H9 (cell line): ENCODE measurements around the gene SIPA1L3. TPM values are rescaled to one million over a fixed set of nuclear protein-coding genes. Genes with fewer than 3 reads are reported as not detected.

Experiments used
- DNase-seq: peaks from one replicate; pipeline ENCODE4 v3.0.0-alpha.2; 2017
- H2AFZ ChIP-seq: one replicate; pipeline ENCODE4 v1.6.1; 2013; ENCODE audit warnings: mild to moderate bottlenecking, low read length, control low read depth, moderate library complexity
- H2AK5ac ChIP-seq: 2 replicates; pipeline ENCODE4 v1.6.1; 2013; ENCODE audit warnings: low read length, control low read depth, mixed read lengths; ENCODE audit not compliant: insufficient read length
- H2BK120ac ChIP-seq: one replicate; pipeline ENCODE4 v1.6.1; 2013; ENCODE audit warnings: low read depth, mild to moderate bottlenecking, low read length, control low read depth, inconsistent platforms; ENCODE audit not compliant: poor library complexity, severe bottlenecking
- H2BK12ac ChIP-seq: 2 replicates; pipeline ENCODE4 v1.6.1; 2013; ENCODE audit warnings: low read length, control low read depth, mixed read lengths, low read depth; ENCODE audit not compliant: insufficient read length
- H2BK15ac ChIP-seq: 2 replicates; pipeline ENCODE4 v1.6.1; 2013; ENCODE audit warnings: low read depth, low read length, control low read depth
- H2BK20ac ChIP-seq: one replicate; pipeline ENCODE4 v1.6.1; 2013; ENCODE audit warnings: low read depth, mild to moderate bottlenecking, low read length, control low read depth, inconsistent platforms; ENCODE audit not compliant: poor library complexity, severe bottlenecking
- H2BK5ac ChIP-seq: 2 replicates; pipeline ENCODE4 v1.6.1; 2013; ENCODE audit warnings: low read length, control low read depth, mixed read lengths; ENCODE audit not compliant: insufficient read length
- H3K14ac ChIP-seq: 2 replicates; pipeline ENCODE4 v1.6.1; 2013; ENCODE audit warnings: low read length, control low read depth; ENCODE audit not compliant: insufficient read depth
- H3K18ac ChIP-seq: 2 replicates; pipeline ENCODE4 v1.6.1; 2013; ENCODE audit warnings: low read depth, mild to moderate bottlenecking, mixed read lengths, low read length, control low read depth; ENCODE audit not compliant: insufficient read length
- H3K23ac ChIP-seq: 2 replicates; pipeline ENCODE4 v1.6.1; 2013; ENCODE audit warnings: low read length, control low read depth, mixed read lengths, low read depth; ENCODE audit not compliant: insufficient read length
- H3K23me2 ChIP-seq: 2 replicates; pipeline ENCODE4 v1.6.1; 2013; ENCODE audit warnings: low read depth, mild to moderate bottlenecking, mixed read lengths, low read length, control low read depth; ENCODE audit not compliant: insufficient read length, poor library complexity, severe bottlenecking
- H3K27ac ChIP-seq: 2 replicates; pipeline ENCODE4 v1.5.1; 2013; ENCODE audit warnings: low read length, control low read depth, mixed read lengths, low read depth; ENCODE audit not compliant: insufficient read length
- H3K27me3 ChIP-seq: 2 replicates; pipeline ENCODE4 v1.6.1; 2013; ENCODE audit warnings: low read length, control low read depth, inconsistent platforms; ENCODE audit not compliant: insufficient read depth
- H3K4ac ChIP-seq: 2 replicates; pipeline ENCODE4 v1.6.1; 2013; ENCODE audit warnings: low read depth, mild to moderate bottlenecking, control low read depth, inconsistent platforms, low read length, moderate library complexity
- H3K4me1 ChIP-seq: 2 replicates; pipeline ENCODE4 v1.6.1; 2013; ENCODE audit warnings: low read length, control low read depth, inconsistent platforms; ENCODE audit not compliant: insufficient read depth
- H3K4me2 ChIP-seq: 2 replicates; pipeline ENCODE4 v1.6.1; 2013; ENCODE audit warnings: low read length, control low read depth, mixed read lengths; ENCODE audit not compliant: insufficient read length, insufficient read depth
- H3K56ac ChIP-seq: 2 replicates; pipeline ENCODE4 v1.6.1; 2013; ENCODE audit warnings: low read depth, mild to moderate bottlenecking, mixed read lengths, low read length, control low read depth; ENCODE audit not compliant: insufficient read length
- H3K79me1 ChIP-seq: 2 replicates; pipeline ENCODE4 v1.6.1; 2013; ENCODE audit warnings: low read depth, mild to moderate bottlenecking, moderate library complexity, low read length, control low read depth, inconsistent platforms; ENCODE audit not compliant: insufficient read depth, poor library complexity, severe bottlenecking
- H3K79me2 ChIP-seq: 2 replicates; pipeline ENCODE4 v1.6.1; 2013; ENCODE audit warnings: low read length, control low read depth, inconsistent platforms; ENCODE audit not compliant: insufficient read depth
- H3K9ac ChIP-seq: 2 replicates; pipeline ENCODE4 v1.6.1; 2013; ENCODE audit warnings: low read length, control low read depth, mixed read lengths; ENCODE audit not compliant: insufficient read length; ENCODE audit errors: extremely low read depth
- H3K9me3 ChIP-seq: one replicate; pipeline ENCODE4 v1.6.1; 2013; ENCODE audit warnings: low read depth, low read length, inconsistent platforms; ENCODE audit not compliant: control insufficient read depth
- H3T11ph ChIP-seq: one replicate; pipeline ENCODE4 v1.6.1; 2013; ENCODE audit warnings: mild to moderate bottlenecking, low read length, control low read depth, inconsistent platforms
- H4K20me1 ChIP-seq: one replicate; pipeline ENCODE4 v1.6.1; 2013; ENCODE audit not compliant: control insufficient read depth, insufficient read length, insufficient read depth
- H4K5ac ChIP-seq: 2 replicates; pipeline ENCODE4 v1.6.1; 2013; ENCODE audit warnings: low read depth, mild to moderate bottlenecking, mixed read lengths, low read length, control low read depth; ENCODE audit not compliant: insufficient read length
- H4K8ac ChIP-seq: replicated peaks from 2 replicates; pipeline ENCODE4 v1.6.1; 2013; ENCODE audit warnings: low read length, control low read depth, mixed read lengths, low read depth; ENCODE audit not compliant: insufficient read length
- H4K91ac ChIP-seq: 2 replicates; pipeline ENCODE4 v1.6.1; 2013; ENCODE audit warnings: low read depth, mild to moderate bottlenecking, moderate library complexity, mixed read lengths, low read length, control low read depth; ENCODE audit not compliant: insufficient read length
- H3K27ac Mint-ChIP-seq, 3 experiments: 2 replicates in 2 of 3; 3 replicates in 1 of 3; pipeline ENCODE4 v1.8.0; 2020 to 2021; ENCODE audit warnings: mixed read lengths in 3 of 3, mild to moderate bottlenecking in 1 of 3, moderate library complexity in 1 of 3
- H3K27me3 Mint-ChIP-seq: 2 replicates; pipeline ENCODE4 v1.8.0; 2021; ENCODE audit warnings: low read depth, mild to moderate bottlenecking, moderate library complexity, mixed read lengths
- H3K36me3 Mint-ChIP-seq, 3 experiments: 2 replicates in 2 of 3; 3 replicates in 1 of 3; pipeline ENCODE4 v1.8.0; 2020 to 2021; ENCODE audit warnings: low read depth in 3 of 3, mixed read lengths in 3 of 3; ENCODE audit not compliant: insufficient read depth in 1 of 3
- H3K4me1 Mint-ChIP-seq, 2 experiments: 2 replicates each; pipeline ENCODE4 v1.8.0; 2020; ENCODE audit warnings: mixed read lengths in 2 of 2
- H3K4me3 Mint-ChIP-seq, 2 experiments: 2 replicates in 1 of 2; 3 replicates in 1 of 2; pipeline ENCODE4 v1.8.0; 2020 to 2021; ENCODE audit warnings: mild to moderate bottlenecking in 2 of 2, mixed read lengths in 2 of 2, moderate library complexity in 1 of 2
- H3K9me3 Mint-ChIP-seq, 2 experiments: 2 replicates in 1 of 2; 3 replicates in 1 of 2; pipeline ENCODE4 v1.8.0; 2020; ENCODE audit warnings: mild to moderate bottlenecking in 2 of 2, mixed read lengths in 2 of 2, moderate library complexity in 1 of 2
- WGBS: extraction: QIAGEN DNeasy Blood & Tissue Kit; methylation state at CpG from one replicate; pipeline ENCODE4 v1.1.7; 2013; ENCODE audit warnings: missing lambda C conversion rate, low lambda C conversion rate, mixed read lengths; ENCODE audit not compliant: insufficient read length; ENCODE audit errors: extremely low coverage; 5-methylcytosine and 5-hydroxymethylcytosine counted together
- total RNA-seq: library from RNA; stranded (reverse); gene quantifications from 2 replicates; pipeline ENCODE4 v1.2.1, GENCODE V29; 2021
- TF ChIP-seq, protein P1 (sequence below): fragments of 200-600 bp; sonication (generic); conservative IDR thresholded peaks from 3 replicates; pipeline ENCODE4 v1.8.0; 2021; ENCODE audit warnings: antibody characterized with exemption, mild to moderate bottlenecking

Gene SIPA1L3
- total RNA-seq, 1 experiment from 2014 or later, result 40.1 TPM

- Histone ChIP-seq H2AFZ (no peak overlapping the region), H2BK15ac (no peak overlapping the region), H3K27ac (peak overlapping the region; percentile 93), H2BK20ac (no peak overlapping the region), H4K91ac (no peak overlapping the region), H3K9me3 (no peaks in the 10 kb centered on the region), H2BK120ac (no peak overlapping the region), H3K14ac (peak overlapping the region; percentile 93; the same call in 1 of the 2 replicates), H2BK5ac (no peak overlapping the region), H4K5ac (peak overlapping the region; percentile 28), H4K8ac (peak overlapping the region; percentile 23), H2BK12ac (no peak overlapping the region), H2AK5ac (no peak overlapping the region), H3K9ac (peak overlapping the region; percentile 80), H3K27me3 (no peaks in the 10 kb centered on the region), H3K23ac (no peak overlapping the region), H3K79me1 (no peaks in the 10 kb centered on the region), H3T11ph (no peak overlapping the region), H3K56ac (no peak overlapping the region), H3K18ac (peak overlapping the region; percentile 81), H3K4ac (no peak overlapping the region), H3K23me2 (peaks cover 6% of the 10 kb centered on the region), H3K4me2 (peak overlapping the region; percentile 48), H3K79me2 (peaks cover 2% of the 10 kb centered on the region; the same call in 1 of the 2 replicates), H3K4me1 (peaks cover 4% of the 10 kb centered on the region; the same call in 1 of the 2 replicates), H4K20me1 (no peaks in the 10 kb centered on the region)
- peaks cover 0 to 2% (median 1%) of the 10 kb centered on the region in 3 experiments; a peak in 2 of 7 replicates for H3K36me3 Mint-ChIP-seq
- peaks cover 1% of the 10 kb centered on the region; the same call in 1 of the 2 replicates for H3K27me3 Mint-ChIP-seq
- H3K4me1 Mint-ChIP-seq, result peaks cover 8 to 11% of the 10 kb centered on the region in 2 experiments
- no peaks in the 10 kb centered on the region for H3K9me3 Mint-ChIP-seq
- no peak overlapping the region for H3K27ac Mint-ChIP-seq
- no peak for DNase-seq
- TF ChIP-seq, protein P1, sequence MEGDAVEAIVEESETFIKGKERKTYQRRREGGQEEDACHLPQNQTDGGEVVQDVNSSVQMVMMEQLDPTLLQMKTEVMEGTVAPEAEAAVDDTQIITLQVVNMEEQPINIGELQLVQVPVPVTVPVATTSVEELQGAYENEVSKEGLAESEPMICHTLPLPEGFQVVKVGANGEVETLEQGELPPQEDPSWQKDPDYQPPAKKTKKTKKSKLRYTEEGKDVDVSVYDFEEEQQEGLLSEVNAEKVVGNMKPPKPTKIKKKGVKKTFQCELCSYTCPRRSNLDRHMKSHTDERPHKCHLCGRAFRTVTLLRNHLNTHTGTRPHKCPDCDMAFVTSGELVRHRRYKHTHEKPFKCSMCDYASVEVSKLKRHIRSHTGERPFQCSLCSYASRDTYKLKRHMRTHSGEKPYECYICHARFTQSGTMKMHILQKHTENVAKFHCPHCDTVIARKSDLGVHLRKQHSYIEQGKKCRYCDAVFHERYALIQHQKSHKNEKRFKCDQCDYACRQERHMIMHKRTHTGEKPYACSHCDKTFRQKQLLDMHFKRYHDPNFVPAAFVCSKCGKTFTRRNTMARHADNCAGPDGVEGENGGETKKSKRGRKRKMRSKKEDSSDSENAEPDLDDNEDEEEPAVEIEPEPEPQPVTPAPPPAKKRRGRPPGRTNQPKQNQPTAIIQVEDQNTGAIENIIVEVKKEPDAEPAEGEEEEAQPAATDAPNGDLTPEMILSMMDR, result no peak
- H3K4me3 Mint-ChIP-seq, result no peak overlapping the region
- no CpG with 5 or more reads among the region's 3 CpGs for WGBS
Observed at GRCh38 chr19:38004186-38004520, 97.1 kb downstream of the SIPA1L3 start.
